AG04449 (cell line): ENCODE data around the gene SYNC.
"Not testable (repeated sequence)": the region's sequence is repeated elsewhere in the genome, so short reads cannot be mapped to it uniquely, and the experiment has no call there.

Experiments used
- CTCF ChIA-PET: fragments of 350-600 bp; formaldehyde crosslinking; extraction: SDS; loops from one replicate; lab custom pipeline; 2021; ENCODE audit warnings: antibody characterized with exemption; lab: Yijun Ruan, JAX
- POLR2A ChIA-PET: fragments of 400-600, 350-600 bp; formaldehyde crosslinking; extraction: SDS; loops from one replicate; lab custom pipeline; 2020; ENCODE audit warnings: antibody characterized with exemption, inconsistent platforms; lab: Yijun Ruan, JAX
- DNase-seq: peaks from one replicate; pipeline ENCODE4 v3.0.0-alpha.2; 2010; ENCODE audit warnings: low read depth, low spot score
- H3K4me3 ChIP-seq: 2 replicates; pipeline ENCODE4 v1.5.1; 2011; ENCODE audit warnings: low read depth, mild to moderate bottlenecking, control low read depth, low read length
- CTCF ChIP-seq: IDR thresholded peaks from one replicate; pipeline ENCODE4 v1.5.1; 2011; ENCODE audit warnings: mild to moderate bottlenecking, moderate library complexity, low read length, control low read depth, inconsistent platforms; ENCODE audit not compliant: insufficient read depth; ENCODE audit errors: missing control alignments

SYNC gene

DNA sequence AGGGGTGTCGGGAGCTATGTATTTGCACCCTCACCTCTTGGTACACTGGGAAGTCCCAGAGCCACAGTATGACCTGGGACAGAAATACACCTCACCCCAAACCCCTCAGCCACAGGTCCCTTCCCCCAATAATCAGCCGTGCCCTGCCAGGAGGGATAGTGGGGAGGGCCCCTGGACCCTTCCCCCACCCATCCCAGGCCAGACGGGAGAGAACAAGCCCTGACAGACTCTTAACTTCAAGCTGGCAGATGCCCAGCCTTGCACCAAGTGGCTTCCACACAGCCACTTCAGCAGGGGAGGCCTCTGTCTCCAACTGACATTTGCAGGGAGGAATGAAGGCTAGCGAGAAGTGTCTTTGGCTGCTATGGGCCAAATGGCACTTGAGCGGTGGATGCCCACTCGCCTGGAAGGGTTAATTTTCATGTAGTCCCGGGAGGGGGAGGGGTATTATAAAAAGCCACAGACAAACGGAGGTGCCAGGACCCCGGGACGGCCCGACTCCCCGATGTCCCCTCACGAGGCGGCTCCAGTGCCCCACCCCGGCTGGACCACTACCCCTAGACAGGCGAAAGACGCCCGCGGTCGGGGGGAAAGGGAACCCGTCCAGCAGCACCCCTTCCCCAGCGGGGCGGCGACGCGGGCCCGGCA, 495 bp downstream of the SYNC start:
- TF ChIP-seq CTCF, result no peak
- CTCF ChIA-PET, result interaction anchor here (0.6 to 2.0 kb wide), 3 partner anchors 10 to 181 kb away, joined by 3 to 19 read pairs (median 19); no protein-coding TSS in a partner anchor
- peak overlapping the region; percentile 89 for H3K4me3 ChIP-seq
- DNase-seq, result no peak
- POLR2A ChIA-PET, result interaction anchor here (0.6 to 3.4 kb wide), 11 partner anchors 8 to 115 kb away, joined by 3 to 20 read pairs (median 10); partner anchors contain the start of genes RBBP4 and YARS1

DNA sequence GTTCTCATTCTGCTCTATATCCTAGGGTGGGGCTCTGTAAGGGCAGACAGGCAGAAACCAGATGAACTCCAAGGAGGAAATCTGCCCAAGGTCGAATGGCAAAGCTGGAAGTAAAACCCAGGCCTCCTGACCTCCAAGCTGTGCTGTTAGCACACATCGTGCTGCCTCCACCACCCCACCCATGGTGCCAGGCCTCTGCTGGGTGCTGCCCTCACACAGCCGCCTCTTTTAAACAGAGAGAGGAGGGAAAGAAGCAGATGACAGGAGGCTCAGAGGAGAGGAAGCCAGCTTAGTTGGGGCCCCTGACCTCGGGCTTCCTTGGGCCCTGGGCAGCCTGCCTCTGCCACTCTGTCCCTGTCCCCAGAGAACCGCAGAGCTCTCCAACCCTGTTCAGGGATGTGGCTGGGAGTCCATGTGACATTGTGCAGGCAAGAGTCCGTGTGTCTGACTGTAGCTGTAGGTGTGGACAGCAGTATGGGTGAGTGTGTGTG, 1.1 kb downstream of the SYNC start:
- CTCF ChIA-PET, result interaction anchor here (0.6 to 2.0 kb wide), 3 partner anchors 10 to 181 kb away, joined by 3 to 19 read pairs (median 19); no protein-coding TSS in a partner anchor
- DNase-seq, result no peak
- POLR2A ChIA-PET, result interaction anchor here (0.6 to 3.4 kb wide), 6 partner anchors 10 to 115 kb away, joined by 3 to 20 read pairs (median 6); partner anchors contain the start of genes RBBP4 and YARS1
- H3K4me3 ChIP-seq, result peak overlapping the region; percentile 89
- no peak for TF ChIP-seq CTCF

GRCh38 chr1:32696996-32697395, 5.6 kb downstream of the SYNC start:
- H3K4me3 ChIP-seq, DNase-seq, POLR2A ChIA-PET: not testable (repeated sequence)
- CTCF ChIA-PET, result interaction anchor here (1.9 kb wide), 1 partner anchor 76 kb away, joined by 7 read pairs; no protein-coding TSS in a partner anchor

- TF ChIP-seq CTCF, result no peak
- no peak overlapping the region for H3K4me3 ChIP-seq
- ChIA-PET POLR2A (no interaction called here), CTCF (no interaction called here)
- DNase-seq, result no peak
These were observed 6.5 kb downstream of the SYNC start for GRCh38 chr1:32696041-32696440.

DNA sequence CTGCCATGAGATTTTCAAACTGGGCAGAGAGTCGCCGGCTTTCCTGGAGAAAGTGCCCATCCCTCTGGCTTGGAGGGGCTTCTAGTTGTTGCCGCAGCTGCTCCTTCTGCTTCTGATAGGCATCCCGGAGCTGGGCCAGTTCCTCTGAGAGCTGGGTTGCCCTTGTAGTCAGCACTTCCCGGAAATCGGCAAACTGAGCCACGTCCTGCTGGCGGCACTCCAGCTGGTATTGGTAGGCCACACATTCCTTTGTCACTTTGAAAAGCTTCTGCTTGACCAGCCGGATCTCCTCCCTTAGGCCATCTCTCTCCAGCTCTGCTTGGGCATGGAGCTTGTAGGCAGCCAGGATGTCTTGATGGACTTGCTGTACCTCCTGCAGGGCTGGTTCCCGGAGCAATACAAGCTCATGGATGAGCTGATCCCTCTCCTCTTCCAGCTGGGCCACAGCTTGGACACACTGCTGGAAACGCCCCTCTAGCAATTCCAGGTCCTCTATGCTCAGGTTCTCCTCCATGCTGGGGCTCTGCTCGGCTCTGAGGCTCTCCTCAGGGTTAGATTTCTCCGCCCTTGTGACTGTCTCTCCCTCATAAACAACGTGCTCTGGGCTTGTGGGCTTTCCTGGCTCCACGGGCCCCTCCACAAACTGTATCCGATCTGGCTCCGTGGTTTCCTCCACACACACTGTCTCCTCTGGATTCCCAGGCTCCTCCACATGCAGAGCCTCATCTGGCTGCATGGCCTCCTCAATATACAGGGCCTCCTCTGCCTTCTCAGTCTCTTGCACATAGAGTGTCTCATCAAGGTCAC, 7.3 kb downstream of the SYNC start:
- DNase-seq, result no peak
- ChIA-PET POLR2A (interaction anchor here (0.6 to 2.5 kb wide), 4 partner anchors 8 to 78 kb away, joined by 3 to 17 read pairs (median 4); partner anchors contain the start of gene SYNC), CTCF (interaction anchor here (1.0 to 1.3 kb wide), 2 partner anchors 17 to 78 kb away, joined by 4 to 6 read pairs; no protein-coding TSS in a partner anchor)

More for the DNA sequence above, 7.3 kb downstream of the SYNC start:
- no peak overlapping the region for H3K4me3 ChIP-seq
- no peak for TF ChIP-seq CTCF
